GM12875 (cell line): ENCODE data around the gene SLC39A11.

ENCODE experiments used
- H3K4me3 ChIP-seq: one replicate; pipeline ENCODE4 v1.5.1; 2011; ENCODE audit warnings: low read depth, low read length, control low read depth
- TF ChIP-seq, protein P1 (sequence below): IDR thresholded peaks from 2 replicates; pipeline ENCODE4 v1.5.1; 2011; ENCODE audit warnings: low read depth, mild to moderate bottlenecking, control low read depth, inconsistent platforms, low read length, moderate library complexity, borderline replicate concordance; ENCODE audit not compliant: insufficient read depth

Gene SLC39A11

DNA sequence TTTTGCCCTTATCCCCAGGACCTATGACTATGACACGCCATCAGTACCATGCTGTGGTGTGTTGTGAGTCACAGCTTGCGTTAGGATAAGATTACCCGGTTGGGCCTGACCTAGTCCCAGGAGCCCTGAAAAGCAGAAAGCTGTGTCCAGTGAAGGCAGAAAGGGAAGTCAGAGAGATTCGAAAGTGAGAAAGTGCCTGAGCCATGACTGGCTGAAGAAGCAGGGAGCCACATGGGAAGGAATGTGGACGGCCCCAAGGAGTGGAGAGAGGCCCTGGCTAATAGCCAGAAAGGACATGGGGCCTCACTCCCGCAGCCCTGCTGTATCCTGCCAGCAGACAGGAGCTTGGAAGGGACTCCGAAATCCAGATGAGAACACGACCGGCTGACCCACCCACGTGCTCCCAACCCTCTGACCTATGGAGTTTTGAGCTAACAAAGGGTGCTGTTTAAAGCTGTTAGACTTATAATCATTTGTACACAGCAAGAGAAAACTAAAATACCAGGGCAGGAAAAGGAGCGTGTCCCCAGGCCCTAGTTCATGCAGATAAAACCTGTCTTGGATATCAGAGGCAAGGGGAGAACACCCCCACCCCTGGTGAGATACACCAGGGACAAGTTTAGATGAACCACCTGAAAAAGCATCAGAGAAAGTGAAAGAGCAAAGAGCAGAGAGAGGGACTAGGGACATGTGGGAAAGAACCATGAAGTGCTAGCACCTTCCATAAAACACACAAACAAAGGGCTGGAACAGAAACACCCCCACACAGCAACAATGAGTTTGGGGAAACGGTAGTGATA lies 115.3 kb downstream of the SLC39A11 start:
- TF ChIP-seq, protein P1, sequence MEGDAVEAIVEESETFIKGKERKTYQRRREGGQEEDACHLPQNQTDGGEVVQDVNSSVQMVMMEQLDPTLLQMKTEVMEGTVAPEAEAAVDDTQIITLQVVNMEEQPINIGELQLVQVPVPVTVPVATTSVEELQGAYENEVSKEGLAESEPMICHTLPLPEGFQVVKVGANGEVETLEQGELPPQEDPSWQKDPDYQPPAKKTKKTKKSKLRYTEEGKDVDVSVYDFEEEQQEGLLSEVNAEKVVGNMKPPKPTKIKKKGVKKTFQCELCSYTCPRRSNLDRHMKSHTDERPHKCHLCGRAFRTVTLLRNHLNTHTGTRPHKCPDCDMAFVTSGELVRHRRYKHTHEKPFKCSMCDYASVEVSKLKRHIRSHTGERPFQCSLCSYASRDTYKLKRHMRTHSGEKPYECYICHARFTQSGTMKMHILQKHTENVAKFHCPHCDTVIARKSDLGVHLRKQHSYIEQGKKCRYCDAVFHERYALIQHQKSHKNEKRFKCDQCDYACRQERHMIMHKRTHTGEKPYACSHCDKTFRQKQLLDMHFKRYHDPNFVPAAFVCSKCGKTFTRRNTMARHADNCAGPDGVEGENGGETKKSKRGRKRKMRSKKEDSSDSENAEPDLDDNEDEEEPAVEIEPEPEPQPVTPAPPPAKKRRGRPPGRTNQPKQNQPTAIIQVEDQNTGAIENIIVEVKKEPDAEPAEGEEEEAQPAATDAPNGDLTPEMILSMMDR, result no peak
- no peak overlapping the region for H3K4me3 ChIP-seq

DNA sequence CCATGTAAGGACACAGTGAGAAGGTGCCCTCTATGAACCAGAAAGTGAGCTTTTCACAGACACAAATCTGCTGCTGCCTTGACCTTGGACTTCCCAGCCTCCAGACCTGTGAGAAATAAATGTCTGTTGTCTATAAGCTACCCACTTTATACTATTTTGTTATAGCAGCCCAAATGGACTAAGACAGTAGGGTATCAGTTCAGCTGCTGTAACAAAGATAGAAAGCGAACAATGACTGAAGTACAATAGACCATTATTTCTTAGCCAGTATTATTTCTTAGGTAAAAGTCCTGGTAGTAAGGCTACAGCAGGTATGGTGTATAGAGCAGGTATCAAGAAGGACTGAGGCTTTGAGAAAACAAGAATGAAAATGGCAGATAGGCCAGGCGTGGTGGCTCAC lies 117.0 kb downstream of the SLC39A11 start:
- TF ChIP-seq, protein P1, result no peak
- no peak overlapping the region for H3K4me3 ChIP-seq

DNA sequence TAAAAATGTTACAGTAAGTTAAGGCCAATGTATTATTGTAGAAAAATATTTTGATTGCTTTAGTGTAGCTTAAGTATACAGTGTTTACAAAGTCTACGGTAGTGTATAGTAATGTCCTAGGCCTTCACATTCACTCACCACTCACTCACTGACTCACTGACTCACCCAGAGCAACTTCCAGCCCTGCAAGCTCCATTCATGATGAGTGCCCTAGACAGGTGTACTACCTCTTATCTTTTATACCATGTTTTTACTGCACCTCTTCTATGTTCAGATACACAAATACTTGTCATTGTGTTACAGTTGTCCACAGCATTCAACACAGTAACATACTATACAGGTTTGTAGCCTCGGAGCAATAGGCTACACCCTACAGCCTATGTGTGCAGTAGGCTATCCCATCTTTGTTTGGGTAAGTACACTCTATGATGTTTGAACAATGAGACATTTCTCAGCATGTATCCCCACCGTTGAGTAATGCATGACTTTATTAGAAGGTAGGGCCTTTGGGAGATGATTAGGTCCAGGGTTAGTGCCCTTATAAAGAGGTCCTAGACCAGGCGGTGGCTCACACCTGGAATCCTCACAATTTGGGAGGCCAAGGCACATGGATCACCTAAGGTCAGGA lies 117.8 kb downstream of the SLC39A11 start:
- TF ChIP-seq, protein P1, result no peak
- H3K4me3 ChIP-seq, result no peak overlapping the region

DNA sequence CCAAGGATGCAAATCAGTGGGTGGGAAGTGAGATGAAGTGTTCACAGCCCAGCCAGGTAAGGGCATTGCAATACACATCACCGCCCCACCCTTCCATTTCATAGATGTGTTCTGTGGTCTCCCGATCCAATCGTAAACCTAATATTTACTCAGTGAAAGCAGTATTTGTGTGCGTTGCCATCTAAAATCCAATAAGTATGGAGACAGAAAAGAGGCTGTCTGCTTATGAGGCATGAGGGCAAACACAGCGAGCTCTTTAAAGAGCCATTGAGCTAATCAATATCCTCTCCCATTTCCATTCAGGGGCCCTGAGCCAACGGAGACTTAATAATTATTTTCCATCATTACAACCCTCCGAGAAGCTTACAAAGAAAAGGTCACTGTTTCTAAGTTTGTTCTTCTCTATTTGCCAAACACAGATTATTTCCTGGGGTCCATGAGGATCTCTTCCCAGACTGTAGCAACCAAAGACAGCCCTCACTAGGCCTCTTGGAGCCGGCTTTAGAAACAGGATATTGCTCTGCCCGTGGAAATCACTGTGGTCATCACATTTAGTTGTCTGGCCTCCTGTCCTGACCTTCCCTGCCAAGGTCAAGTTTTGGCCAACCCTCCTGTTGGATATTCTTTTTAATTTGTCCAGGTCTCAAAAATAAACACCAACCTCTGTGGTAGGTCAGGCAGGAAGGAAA lies 120.1 kb downstream of the SLC39A11 start:
- H3K4me3 ChIP-seq, result no peak overlapping the region
- TF ChIP-seq, protein P1, result no peak

DNA sequence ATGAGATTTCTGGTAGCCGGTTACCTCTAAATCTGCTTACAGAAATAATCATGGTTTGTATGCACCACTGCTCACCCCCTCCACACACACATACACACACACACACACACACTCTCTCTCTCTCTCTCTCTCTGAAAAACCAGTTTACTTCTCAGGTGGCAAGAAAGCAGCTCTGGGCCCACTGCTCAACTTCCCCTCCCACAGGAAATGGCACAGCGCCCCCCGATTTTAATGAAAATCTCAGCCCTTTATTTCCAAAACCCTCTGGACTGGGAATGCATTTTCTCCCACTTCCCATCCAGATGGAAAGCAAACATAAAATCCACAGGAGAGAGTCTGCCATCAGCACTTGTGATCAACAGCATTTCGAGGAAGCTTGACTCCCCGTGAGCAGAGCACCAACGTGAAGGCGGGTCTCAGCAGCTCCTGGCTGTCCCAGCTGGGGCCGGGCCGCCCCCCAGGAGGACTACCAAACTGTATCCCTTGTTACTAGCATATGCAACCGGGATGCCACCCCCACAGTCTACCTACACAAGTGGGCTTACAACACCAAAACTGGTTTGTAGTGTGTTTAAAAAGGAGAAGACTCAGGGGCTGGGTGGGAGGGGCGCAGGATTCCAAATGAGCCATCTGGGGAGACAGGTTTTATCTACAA lies 121.1 kb downstream of the SLC39A11 start:
- no peak overlapping the region for H3K4me3 ChIP-seq

DNA sequence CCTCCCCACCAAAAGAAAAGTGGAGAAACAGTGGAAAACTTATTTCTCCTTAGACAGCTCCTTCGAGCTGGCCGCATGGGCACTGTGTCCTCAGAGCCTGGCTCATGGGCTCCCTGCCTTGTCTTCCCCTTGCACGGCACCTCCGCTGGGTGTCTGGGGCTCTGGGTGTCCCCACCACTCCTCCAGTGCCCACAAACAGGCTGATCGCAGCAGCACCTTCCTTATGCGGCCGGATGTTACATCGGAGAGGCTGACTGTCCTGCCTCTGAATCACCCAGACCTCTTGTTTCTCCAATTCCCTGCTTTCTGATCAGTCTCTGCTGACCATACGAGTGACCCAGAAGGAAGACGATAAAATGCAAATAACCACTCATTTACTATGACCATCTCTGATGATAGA lies 121.7 kb downstream of the SLC39A11 start:
- H3K4me3 ChIP-seq, result no peak overlapping the region
- TF ChIP-seq, protein P1, result no peak

More for the DNA sequence above, 121.1 kb downstream of the SLC39A11 start:
- TF ChIP-seq, protein P1, result no peak
